ENCODE results near the gene RPL18.

DNA sequence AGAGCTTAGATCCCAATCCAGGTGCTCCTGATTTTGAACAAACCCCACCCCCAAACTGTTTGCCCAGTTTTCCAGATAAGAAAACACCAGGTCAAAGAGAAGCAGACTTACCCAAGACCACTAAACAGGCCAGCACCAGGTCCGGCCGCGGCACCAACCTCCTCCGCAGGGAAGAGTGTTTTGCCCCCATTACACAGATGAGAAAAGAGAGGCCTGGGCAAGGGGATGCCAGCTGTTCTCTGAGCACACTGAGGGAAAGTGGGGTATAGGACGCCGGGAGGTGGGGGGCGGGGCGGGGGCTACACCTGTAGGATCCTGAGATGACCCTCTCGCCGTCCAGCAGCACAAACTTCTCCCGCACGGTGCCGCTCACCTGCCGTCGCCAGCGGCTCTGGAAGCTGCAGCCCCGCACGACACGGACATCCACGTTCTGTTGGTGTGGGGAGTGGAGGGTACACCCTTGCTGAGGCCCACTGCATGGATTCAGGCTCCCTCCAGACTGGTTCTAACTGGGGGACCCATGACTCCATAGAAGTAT, 9.3 kb downstream of the RPL18 start:
- TF ChIP-seq POLR2A (IDR thresholded peaks at IDR 0.05; ENCODE audit: low read length) (no peak), GATA1 (IDR thresholded peaks at IDR 0.05; ENCODE audit: low read depth, low read length) (no peak)

All from erythroblast (primary cell).